Mesothelial cell of epicardium (in vitro differentiated cells): ENCODE data around the gene BPIFB2. TPM values are rescaled to one million over a fixed set of nuclear protein-coding genes. Genes with fewer than 3 reads are reported as not detected.

ENCODE experiments used
- DNase-seq, 2 experiments: peaks; one replicate each; pipeline ENCODE4 v3.0.0; 2021; ENCODE audit warnings: low spot score in 2 of 2; ENCODE audit not compliant: unreplicated experiment in 2 of 2
- H3K27ac Mint-ChIP-seq: 2 replicates; pipeline ENCODE4 v1.8.0; 2021; ENCODE audit warnings: mixed read lengths
- H3K27me3 Mint-ChIP-seq: 2 replicates; pipeline ENCODE4 v1.8.0; 2021; ENCODE audit warnings: low read depth, mixed read lengths
- H3K36me3 Mint-ChIP-seq: 2 replicates; pipeline ENCODE4 v1.8.0; 2021; ENCODE audit warnings: mixed read lengths
- H3K4me1 Mint-ChIP-seq: 2 replicates; pipeline ENCODE4 v1.8.0; 2021; ENCODE audit warnings: mixed read lengths
- H3K4me3 Mint-ChIP-seq: 2 replicates; pipeline ENCODE4 v1.8.0; 2021; ENCODE audit warnings: mild to moderate bottlenecking, moderate library complexity, mixed read lengths
- H3K9me3 Mint-ChIP-seq: 2 replicates; pipeline ENCODE4 v1.8.0; 2021; ENCODE audit warnings: mixed read lengths
- CTCF ChIP-seq: fragments of 200-600 bp; sonication (generic); IDR thresholded peaks from one replicate; pipeline ENCODE4 v1.5.0; 2021; ENCODE audit warnings: antibody characterized with exemption; ENCODE audit not compliant: unreplicated experiment
- total RNA-seq: library from RNA; stranded (reverse); gene quantifications from 3 replicates; pipeline ENCODE4 v1.2.1, GENCODE V29; 2021

BPIFB2 gene
- total RNA-seq, 1 donor from 2014 or later = not detected

DNA sequence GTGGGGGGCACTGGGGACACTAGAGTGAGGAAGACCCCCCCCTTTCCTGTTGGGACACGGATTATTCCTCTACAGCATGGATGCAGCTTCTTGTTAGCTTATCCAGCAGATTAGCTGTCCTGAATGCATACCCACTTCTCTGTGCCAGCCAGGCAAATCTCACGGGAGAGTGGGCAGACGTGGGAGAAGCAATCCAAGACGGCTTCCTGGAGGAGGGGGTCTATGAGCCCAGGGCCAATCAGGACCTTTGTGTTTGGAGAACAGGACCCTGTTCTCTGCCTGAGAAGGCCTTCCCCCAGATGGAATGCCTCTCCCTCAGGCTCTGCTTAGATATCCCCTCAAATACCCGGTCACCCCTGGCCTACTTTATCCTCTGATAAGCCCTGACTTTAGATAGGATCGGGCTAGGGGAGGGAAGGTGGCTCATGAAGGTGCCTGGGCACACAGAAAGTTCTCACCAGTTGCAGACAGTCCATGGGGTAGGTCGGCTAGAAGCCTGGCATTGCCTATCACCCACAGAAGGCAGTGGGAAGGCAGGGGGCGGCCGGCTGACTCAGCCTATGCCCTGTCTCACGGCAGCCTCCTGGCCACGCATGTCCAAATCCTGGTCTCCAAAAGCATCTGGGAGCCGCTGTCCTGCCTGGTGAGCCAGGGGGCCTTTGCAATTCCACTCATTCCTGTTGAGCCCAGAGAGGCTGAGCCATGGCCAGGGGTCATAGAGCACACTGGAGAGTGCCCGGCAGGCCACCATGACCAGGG, 38.0 kb upstream of the BPIFB2 start:
- TF ChIP-seq CTCF = no peak
- H3K27ac Mint-ChIP-seq = no peak overlapping the region
- no peaks in the 10 kb centered on the region for H3K27me3 Mint-ChIP-seq
- H3K4me1 Mint-ChIP-seq = peaks cover 3% of the 10 kb centered on the region
- no peak overlapping the region for H3K4me3 Mint-ChIP-seq
- H3K36me3 Mint-ChIP-seq = no peaks in the 10 kb centered on the region
- H3K9me3 Mint-ChIP-seq = no peaks in the 10 kb centered on the region
- DNase-seq = peak in 1 of 2 experiments; percentile 29

DNA sequence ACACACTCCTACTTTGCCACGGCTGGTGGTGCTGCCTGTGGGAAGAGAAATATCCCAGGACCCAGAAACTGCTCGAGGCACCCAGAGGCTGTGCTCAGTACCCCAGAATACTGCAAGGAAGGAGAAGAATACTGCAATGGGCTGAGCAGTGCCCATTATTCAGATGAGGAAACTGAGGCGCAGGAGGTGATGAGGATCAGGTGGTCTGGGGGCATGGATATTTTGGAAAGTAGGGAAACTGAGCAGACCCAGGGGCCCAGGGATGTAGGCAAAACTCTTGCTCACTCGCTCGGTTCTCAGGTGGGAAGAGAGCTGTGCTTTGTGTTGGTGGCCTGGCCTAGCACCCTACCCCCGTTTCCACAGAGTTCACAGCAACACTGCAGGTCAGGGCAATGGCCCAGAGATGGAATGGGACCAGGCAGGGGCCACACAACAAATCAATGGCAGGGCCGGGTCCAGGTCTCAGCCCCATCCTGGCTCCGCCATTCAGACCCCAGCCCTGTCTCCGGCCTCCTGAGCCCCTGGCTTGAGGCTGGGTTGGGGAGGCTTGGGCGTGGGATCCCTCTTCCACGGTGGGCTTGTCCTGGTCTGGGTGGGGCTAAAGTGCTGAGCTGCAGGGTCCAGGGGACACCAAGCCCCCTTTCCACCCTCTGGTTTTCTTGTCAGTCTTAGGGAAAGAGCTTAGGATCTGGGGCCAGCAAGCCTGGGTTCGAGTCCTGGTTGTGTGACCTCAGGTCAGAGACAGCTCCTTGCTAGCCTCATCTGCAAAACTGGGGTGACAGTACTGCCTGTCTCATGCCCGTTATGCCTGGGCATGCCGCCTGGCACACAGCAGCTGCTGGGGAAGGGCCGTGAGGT, 37.2 kb upstream of the BPIFB2 start:
- Mint-ChIP-seq H3K36me3 (no peaks in the 10 kb centered on the region), H3K9me3 (no peaks in the 10 kb centered on the region), H3K27ac (no peak overlapping the region), H3K27me3 (no peaks in the 10 kb centered on the region), H3K4me1 (peaks cover 6% of the 10 kb centered on the region), H3K4me3 (no peak overlapping the region)
- DNase-seq = peak in 1 of 2 experiments; percentile 29
- TF ChIP-seq CTCF = no peak

DNA sequence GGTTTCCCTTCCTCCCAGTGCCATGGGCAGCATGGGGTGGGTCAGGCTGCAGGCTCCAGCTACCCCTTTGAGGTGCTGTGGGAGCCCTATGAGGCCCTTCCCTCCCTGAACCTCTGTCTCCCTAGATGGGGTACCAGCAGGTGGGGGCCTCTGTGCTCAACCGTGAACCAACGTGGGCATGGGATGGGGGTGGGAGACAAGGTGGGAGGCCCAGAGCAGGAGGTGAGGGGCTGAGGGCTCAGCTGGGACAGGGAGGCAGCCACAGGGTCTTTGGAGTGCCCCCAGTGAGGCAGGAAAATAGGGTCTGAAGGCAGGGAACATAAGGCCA, 36.6 kb upstream of the BPIFB2 start:
- H3K27ac Mint-ChIP-seq = no peak overlapping the region
- no peaks in the 10 kb centered on the region for H3K27me3 Mint-ChIP-seq
- H3K4me3 Mint-ChIP-seq = no peak overlapping the region
- H3K4me1 Mint-ChIP-seq = peaks cover 8% of the 10 kb centered on the region
- no peaks in the 10 kb centered on the region for H3K9me3 Mint-ChIP-seq
- H3K36me3 Mint-ChIP-seq = no peaks in the 10 kb centered on the region
- peak in 1 of 2 experiments; percentile 29 for DNase-seq
- no peak for TF ChIP-seq CTCF

DNA sequence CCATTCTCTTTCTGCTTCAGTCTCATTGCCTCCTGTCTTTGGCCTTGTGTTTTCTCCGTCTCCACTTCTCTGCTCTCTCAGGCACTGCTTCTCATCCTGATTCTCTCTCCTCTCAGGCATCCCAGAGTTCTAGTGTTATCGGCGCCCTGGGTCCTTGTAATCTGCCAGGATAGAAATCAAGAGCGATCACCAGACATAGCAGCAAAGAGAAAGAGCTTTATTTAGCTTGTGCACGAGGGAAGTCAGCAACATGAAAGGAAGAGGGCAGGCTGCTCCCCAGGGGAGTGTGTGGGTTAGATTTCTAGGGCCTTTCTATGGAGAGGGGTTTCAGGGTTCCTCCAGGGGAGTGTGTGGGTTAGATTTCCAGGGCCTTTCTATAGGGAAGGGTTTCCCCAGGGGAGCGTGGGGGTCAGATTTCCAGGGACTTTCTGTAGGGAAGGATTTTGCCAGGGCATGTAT, 35.8 kb upstream of the BPIFB2 start:
- peak in 1 of 2 experiments; percentile 31 for DNase-seq
- no peak for TF ChIP-seq CTCF
- no peak overlapping the region for H3K27ac Mint-ChIP-seq
- H3K9me3 Mint-ChIP-seq = no peaks in the 10 kb centered on the region
- H3K4me1 Mint-ChIP-seq = peaks cover 11% of the 10 kb centered on the region
- no peaks in the 10 kb centered on the region for H3K27me3 Mint-ChIP-seq
- no peak overlapping the region for H3K4me3 Mint-ChIP-seq
- no peaks in the 10 kb centered on the region for H3K36me3 Mint-ChIP-seq

- Mint-ChIP-seq H3K4me3 (no peak overlapping the region), H3K27me3 (no peaks in the 10 kb centered on the region), H3K36me3 (no peaks in the 10 kb centered on the region), H3K9me3 (no peaks in the 10 kb centered on the region), H3K27ac (no peak overlapping the region), H3K4me1 (peaks cover 11% of the 10 kb centered on the region)
- no peak for TF ChIP-seq CTCF
- peak in 1 of 2 experiments; percentile 35 for DNase-seq
Observed at GRCh38 chr20:32972181-32973076, 35.1 kb upstream of the BPIFB2 start.
